GM12878 (cell line): ENCODE measurements around the gene MKNK1.

ENCODE experiments used
- CHD2 ChIP-seq: IDR thresholded peaks from 2 replicates; pipeline ENCODE4 v1.6.1; 2011; ENCODE audit warnings: low read depth, low read length, improper control_type of control experiment, borderline replicate concordance
- FOXM1 ChIP-seq: IDR thresholded peaks from 2 replicates; pipeline ENCODE4 v1.6.1; 2012; ENCODE audit warnings: low read depth, mild to moderate bottlenecking, inconsistent platforms, low read length, moderate library complexity
- MXI1 ChIP-seq: fragments of 150-350 bp; IDR thresholded peaks from 2 replicates; pipeline ENCODE4 v1.6.1; 2011; ENCODE audit warnings: low read depth, mild to moderate bottlenecking, inconsistent platforms, low read length, improper control_type of control experiment
- POLR2A ChIP-seq: IDR thresholded peaks from 2 replicates; pipeline ENCODE4 v1.6.1; 2011; ENCODE audit warnings: low read depth, mild to moderate bottlenecking, low read length
- POLR2AphosphoS5 ChIP-seq: IDR thresholded peaks from 2 replicates; pipeline ENCODE4 v1.6.1; 2011; ENCODE audit warnings: mild to moderate bottlenecking, low read length, inconsistent platforms
- TF ChIP-seq, protein P1 (sequence below), 3 experiments: IDR thresholded peaks in 2 of 3; conservative IDR thresholded peaks in 1 of 3; 2 replicates each; pipeline ENCODE4 v1.5.1; 2011; ENCODE audit warnings: low read depth in 3 of 3, low read length in 3 of 3, mild to moderate bottlenecking in 3 of 3, control low read depth in 2 of 3, moderate library complexity in 2 of 3, inconsistent platforms in 1 of 3, mixed read lengths in 1 of 3; ENCODE audit not compliant: control insufficient read depth in 2 of 3, insufficient read depth in 1 of 3; ENCODE audit errors: extremely low read depth in 1 of 3
- TF ChIP-seq, protein P2 (sequence below): fragments of 150-350 bp; IDR thresholded peaks from 2 replicates; pipeline ENCODE4 v1.6.1; 2016; ENCODE audit warnings: low read depth, low read length
- TF ChIP-seq, protein P3 (sequence below): fragments of 450-650 bp; IDR thresholded peaks from 2 replicates; pipeline ENCODE4 v1.6.1; 2016; ENCODE audit warnings: mild to moderate bottlenecking
- TF ChIP-seq, protein P4 (sequence below): IDR thresholded peaks from 2 replicates; pipeline ENCODE4 v1.6.1; 2012; ENCODE audit warnings: mild to moderate bottlenecking, low read depth, low read length
- TF ChIP-seq, protein P5 (sequence below): IDR thresholded peaks from 2 replicates; pipeline ENCODE4 v1.6.1; 2011; ENCODE audit warnings: mild to moderate bottlenecking, low read depth, low read length, moderate library complexity; ENCODE audit not compliant: insufficient replicate concordance

DNA sequence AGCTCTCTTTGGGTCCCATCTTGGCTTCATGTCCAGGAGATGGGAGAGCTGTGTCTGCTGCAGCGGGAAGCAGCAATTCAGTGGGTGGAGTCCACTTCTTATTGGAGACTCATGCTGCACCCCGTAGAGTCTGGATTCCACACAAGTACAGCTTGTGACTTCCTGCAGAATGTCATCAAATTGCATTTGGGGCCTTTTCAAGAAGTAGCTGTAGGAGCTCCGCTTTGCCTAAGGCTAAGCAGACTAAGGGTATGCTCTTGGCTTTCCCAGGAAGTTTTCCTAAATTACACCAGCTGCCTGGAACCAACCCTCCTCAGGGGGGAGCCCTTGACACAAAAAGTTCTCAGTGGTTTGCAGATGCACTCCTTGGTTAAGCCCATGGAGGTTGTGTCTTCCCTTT, 18.3 kb upstream of the MKNK1 start:
- TF ChIP-seq CHD2 = no peak
- TF ChIP-seq, protein P1, sequence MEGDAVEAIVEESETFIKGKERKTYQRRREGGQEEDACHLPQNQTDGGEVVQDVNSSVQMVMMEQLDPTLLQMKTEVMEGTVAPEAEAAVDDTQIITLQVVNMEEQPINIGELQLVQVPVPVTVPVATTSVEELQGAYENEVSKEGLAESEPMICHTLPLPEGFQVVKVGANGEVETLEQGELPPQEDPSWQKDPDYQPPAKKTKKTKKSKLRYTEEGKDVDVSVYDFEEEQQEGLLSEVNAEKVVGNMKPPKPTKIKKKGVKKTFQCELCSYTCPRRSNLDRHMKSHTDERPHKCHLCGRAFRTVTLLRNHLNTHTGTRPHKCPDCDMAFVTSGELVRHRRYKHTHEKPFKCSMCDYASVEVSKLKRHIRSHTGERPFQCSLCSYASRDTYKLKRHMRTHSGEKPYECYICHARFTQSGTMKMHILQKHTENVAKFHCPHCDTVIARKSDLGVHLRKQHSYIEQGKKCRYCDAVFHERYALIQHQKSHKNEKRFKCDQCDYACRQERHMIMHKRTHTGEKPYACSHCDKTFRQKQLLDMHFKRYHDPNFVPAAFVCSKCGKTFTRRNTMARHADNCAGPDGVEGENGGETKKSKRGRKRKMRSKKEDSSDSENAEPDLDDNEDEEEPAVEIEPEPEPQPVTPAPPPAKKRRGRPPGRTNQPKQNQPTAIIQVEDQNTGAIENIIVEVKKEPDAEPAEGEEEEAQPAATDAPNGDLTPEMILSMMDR (IDR thresholded peaks at IDR 0.05 in 2 of 3, conservative IDR thresholded peaks at IDR 0.05 in 1 of 3; ENCODE audit: control insufficient read depth in 2 of 3, extremely low read depth in 1 of 3, insufficient read depth in 1 of 3, low read depth in 3 of 3, low read length in 3 of 3) = peak; percentile 47 to 56 (median 49); a peak in 5 of 6 replicates
- TF ChIP-seq POLR2AphosphoS5 = no peak
- TF ChIP-seq, protein P2, sequence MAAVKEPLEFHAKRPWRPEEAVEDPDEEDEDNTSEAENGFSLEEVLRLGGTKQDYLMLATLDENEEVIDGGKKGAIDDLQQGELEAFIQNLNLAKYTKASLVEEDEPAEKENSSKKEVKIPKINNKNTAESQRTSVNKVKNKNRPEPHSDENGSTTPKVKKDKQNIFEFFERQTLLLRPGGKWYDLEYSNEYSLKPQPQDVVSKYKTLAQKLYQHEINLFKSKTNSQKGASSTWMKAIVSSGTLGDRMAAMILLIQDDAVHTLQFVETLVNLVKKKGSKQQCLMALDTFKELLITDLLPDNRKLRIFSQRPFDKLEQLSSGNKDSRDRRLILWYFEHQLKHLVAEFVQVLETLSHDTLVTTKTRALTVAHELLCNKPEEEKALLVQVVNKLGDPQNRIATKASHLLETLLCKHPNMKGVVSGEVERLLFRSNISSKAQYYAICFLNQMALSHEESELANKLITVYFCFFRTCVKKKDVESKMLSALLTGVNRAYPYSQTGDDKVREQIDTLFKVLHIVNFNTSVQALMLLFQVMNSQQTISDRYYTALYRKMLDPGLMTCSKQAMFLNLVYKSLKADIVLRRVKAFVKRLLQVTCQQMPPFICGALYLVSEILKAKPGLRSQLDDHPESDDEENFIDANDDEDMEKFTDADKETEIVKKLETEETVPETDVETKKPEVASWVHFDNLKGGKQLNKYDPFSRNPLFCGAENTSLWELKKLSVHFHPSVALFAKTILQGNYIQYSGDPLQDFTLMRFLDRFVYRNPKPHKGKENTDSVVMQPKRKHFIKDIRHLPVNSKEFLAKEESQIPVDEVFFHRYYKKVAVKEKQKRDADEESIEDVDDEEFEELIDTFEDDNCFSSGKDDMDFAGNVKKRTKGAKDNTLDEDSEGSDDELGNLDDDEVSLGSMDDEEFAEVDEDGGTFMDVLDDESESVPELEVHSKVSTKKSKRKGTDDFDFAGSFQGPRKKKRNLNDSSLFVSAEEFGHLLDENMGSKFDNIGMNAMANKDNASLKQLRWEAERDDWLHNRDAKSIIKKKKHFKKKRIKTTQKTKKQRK = no peak
- TF ChIP-seq, protein P3, sequence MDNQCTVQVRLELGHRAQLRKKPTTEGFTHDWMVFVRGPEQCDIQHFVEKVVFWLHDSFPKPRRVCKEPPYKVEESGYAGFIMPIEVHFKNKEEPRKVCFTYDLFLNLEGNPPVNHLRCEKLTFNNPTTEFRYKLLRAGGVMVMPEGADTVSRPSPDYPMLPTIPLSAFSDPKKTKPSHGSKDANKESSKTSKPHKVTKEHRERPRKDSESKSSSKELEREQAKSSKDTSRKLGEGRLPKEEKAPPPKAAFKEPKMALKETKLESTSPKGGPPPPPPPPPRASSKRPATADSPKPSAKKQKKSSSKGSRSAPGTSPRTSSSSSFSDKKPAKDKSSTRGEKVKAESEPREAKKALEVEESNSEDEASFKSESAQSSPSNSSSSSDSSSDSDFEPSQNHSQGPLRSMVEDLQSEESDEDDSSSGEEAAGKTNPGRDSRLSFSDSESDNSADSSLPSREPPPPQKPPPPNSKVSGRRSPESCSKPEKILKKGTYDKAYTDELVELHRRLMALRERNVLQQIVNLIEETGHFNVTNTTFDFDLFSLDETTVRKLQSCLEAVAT = no peak
- no peak for TF ChIP-seq FOXM1
- TF ChIP-seq, protein P4, sequence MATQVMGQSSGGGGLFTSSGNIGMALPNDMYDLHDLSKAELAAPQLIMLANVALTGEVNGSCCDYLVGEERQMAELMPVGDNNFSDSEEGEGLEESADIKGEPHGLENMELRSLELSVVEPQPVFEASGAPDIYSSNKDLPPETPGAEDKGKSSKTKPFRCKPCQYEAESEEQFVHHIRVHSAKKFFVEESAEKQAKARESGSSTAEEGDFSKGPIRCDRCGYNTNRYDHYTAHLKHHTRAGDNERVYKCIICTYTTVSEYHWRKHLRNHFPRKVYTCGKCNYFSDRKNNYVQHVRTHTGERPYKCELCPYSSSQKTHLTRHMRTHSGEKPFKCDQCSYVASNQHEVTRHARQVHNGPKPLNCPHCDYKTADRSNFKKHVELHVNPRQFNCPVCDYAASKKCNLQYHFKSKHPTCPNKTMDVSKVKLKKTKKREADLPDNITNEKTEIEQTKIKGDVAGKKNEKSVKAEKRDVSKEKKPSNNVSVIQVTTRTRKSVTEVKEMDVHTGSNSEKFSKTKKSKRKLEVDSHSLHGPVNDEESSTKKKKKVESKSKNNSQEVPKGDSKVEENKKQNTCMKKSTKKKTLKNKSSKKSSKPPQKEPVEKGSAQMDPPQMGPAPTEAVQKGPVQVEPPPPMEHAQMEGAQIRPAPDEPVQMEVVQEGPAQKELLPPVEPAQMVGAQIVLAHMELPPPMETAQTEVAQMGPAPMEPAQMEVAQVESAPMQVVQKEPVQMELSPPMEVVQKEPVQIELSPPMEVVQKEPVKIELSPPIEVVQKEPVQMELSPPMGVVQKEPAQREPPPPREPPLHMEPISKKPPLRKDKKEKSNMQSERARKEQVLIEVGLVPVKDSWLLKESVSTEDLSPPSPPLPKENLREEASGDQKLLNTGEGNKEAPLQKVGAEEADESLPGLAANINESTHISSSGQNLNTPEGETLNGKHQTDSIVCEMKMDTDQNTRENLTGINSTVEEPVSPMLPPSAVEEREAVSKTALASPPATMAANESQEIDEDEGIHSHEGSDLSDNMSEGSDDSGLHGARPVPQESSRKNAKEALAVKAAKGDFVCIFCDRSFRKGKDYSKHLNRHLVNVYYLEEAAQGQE = no peak
- TF ChIP-seq, protein P5, sequence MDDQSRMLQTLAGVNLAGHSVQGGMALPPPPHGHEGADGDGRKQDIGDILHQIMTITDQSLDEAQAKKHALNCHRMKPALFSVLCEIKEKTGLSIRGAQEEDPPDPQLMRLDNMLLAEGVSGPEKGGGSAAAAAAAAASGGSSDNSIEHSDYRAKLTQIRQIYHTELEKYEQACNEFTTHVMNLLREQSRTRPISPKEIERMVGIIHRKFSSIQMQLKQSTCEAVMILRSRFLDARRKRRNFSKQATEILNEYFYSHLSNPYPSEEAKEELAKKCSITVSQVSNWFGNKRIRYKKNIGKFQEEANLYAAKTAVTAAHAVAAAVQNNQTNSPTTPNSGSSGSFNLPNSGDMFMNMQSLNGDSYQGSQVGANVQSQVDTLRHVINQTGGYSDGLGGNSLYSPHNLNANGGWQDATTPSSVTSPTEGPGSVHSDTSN = no peak
- no peak for TF ChIP-seq MXI1
- TF ChIP-seq POLR2A = no peak
